H1 (cell line): ENCODE results near the gene NEURL4. TPM values are rescaled to one million over a fixed set of nuclear protein-coding genes. Genes with fewer than 3 reads are reported as not detected.
A peak's percentile ranks its signal among the peaks of the same experiment; 100 is the strongest.

Experiments used
- CTCF ChIA-PET: fragments of 300-600 bp; sonication (Branson Sonifier 250); formaldehyde crosslinking; loops from one replicate; lab custom pipeline; 2021; ENCODE audit not compliant: partially characterized antibody; lab: Charles Lee
- POLR2A ChIA-PET: fragments of 300-600 bp; sonication (Branson Sonifier 250); formaldehyde crosslinking; loops from one replicate; lab custom pipeline; 2021; ENCODE audit warnings: inconsistent platforms; ENCODE audit not compliant: partially characterized antibody; lab: Charles Lee
- DNase-seq, 2 experiments: peaks; one replicate each; pipeline versions ENCODE4 v3.0.0 to v3.0.0-alpha.2; 2010 to 2022; ENCODE audit warnings: low spot score in 2 of 2, low read depth in 1 of 2, mixed read lengths in 1 of 2
- FAIRE-seq: peaks from 2 replicates; lab custom pipeline; 2011; peaks lifted over from hg19 to GRCh38; lab: Jason Lieb, UNC
- H2AFZ ChIP-seq: 2 replicates; pipeline ENCODE4 v1.8.1; 2012; ENCODE audit warnings: low read length, inconsistent platforms
- H2AK5ac ChIP-seq: 2 replicates; pipeline ENCODE4 v1.6.1; 2013; ENCODE audit warnings: low read depth, low read length
- H2BK120ac ChIP-seq: replicated peaks from 2 replicates; pipeline ENCODE3; 2013; ENCODE audit warnings: low read depth, low read length, inconsistent platforms
- H2BK12ac ChIP-seq: 2 replicates; pipeline ENCODE4 v1.6.1; 2013; ENCODE audit warnings: low read depth, low read length
- H2BK15ac ChIP-seq: 2 replicates; pipeline ENCODE4 v1.6.1; 2013; ENCODE audit warnings: low read length
- H2BK20ac ChIP-seq: 2 replicates; pipeline ENCODE4 v1.6.1; 2013; ENCODE audit warnings: low read length
- H2BK5ac ChIP-seq: 2 replicates; pipeline ENCODE4 v1.6.1; 2013; ENCODE audit warnings: low read depth, low read length
- H3K14ac ChIP-seq: 2 replicates; pipeline ENCODE4 v1.6.1; 2013; ENCODE audit warnings: inconsistent platforms; ENCODE audit not compliant: insufficient read length
- H3K18ac ChIP-seq: 2 replicates; pipeline ENCODE4 v1.6.1; 2013; ENCODE audit warnings: low read length; ENCODE audit errors: extremely low read depth
- H3K23ac ChIP-seq: 2 replicates; pipeline ENCODE4 v1.6.1; 2013; ENCODE audit warnings: inconsistent platforms; ENCODE audit not compliant: insufficient read length
- H3K23me2 ChIP-seq: 2 replicates; pipeline ENCODE4 v1.6.1; 2013; ENCODE audit warnings: low read depth, low read length
- H3K27ac ChIP-seq: 2 replicates; pipeline ENCODE4 v1.6.1; 2011; ENCODE audit warnings: low read depth, low read length, inconsistent platforms
- H3K27me3 ChIP-seq, 4 experiments: replicated peaks in 1 of 4; 1 replicate in 1 of 4; 2 replicates in 3 of 4; pipeline versions ENCODE4 v1.6.1 to v1.8.1; 2011 to 2013; ENCODE audit warnings: low read length in 3 of 4, mild to moderate bottlenecking in 3 of 4, inconsistent platforms in 2 of 4, mixed read lengths in 2 of 4, moderate library complexity in 1 of 4; ENCODE audit not compliant: control insufficient read depth in 3 of 4, insufficient read depth in 3 of 4; ENCODE audit errors: extremely low read depth in 1 of 4
- H3K36me3 ChIP-seq, 4 experiments: 2 replicates each; pipeline versions ENCODE4 v1.6.1 to v1.8.1; 2011 to 2013; ENCODE audit warnings: mild to moderate bottlenecking in 4 of 4, low read length in 3 of 4, moderate library complexity in 2 of 4, control low read depth in 1 of 4, inconsistent platforms in 1 of 4; ENCODE audit not compliant: insufficient read depth in 4 of 4, control insufficient read depth in 2 of 4
- H3K4ac ChIP-seq: replicated peaks from 2 replicates; pipeline ENCODE3; 2013; ENCODE audit warnings: low read length, low read depth, mixed read lengths, inconsistent platforms; ENCODE audit not compliant: insufficient read length
- H3K4me1 ChIP-seq, 4 experiments: replicated peaks in 1 of 4; 1 replicate in 1 of 4; 2 replicates in 3 of 4; pipeline versions ENCODE4 v1.6.1 to v1.8.1; 2011 to 2013; ENCODE audit warnings: low read length in 3 of 4, inconsistent platforms in 2 of 4, mixed read lengths in 1 of 4; ENCODE audit not compliant: insufficient read depth in 4 of 4, control insufficient read depth in 3 of 4
- H3K4me2 ChIP-seq, 2 experiments: 2 replicates each; pipeline versions ENCODE4 v1.6.1 to v1.8.1; 2011 to 2013; ENCODE audit warnings: low read depth in 2 of 2, low read length in 2 of 2, control low read depth in 1 of 2, inconsistent platforms in 1 of 2, mild to moderate bottlenecking in 1 of 2; ENCODE audit not compliant: insufficient read depth in 1 of 2
- H3K4me3 ChIP-seq, 4 experiments: fragments of 200-600, 300-600 bp in 1 of 4; sonication (generic), shearing (Covaris generic), sonication (Bioruptor Twin) in 1 of 4; 2 replicates each; pipeline versions ENCODE4 v1.5.1 to v1.8.1; 2011 to 2016; ENCODE audit warnings: low read length in 4 of 4, low read depth in 3 of 4, control low read depth in 2 of 4, inconsistent platforms in 2 of 4, mild to moderate bottlenecking in 2 of 4, mixed read lengths in 1 of 4, moderate library complexity in 1 of 4; ENCODE audit not compliant: insufficient read depth in 2 of 4; ENCODE audit errors: extremely low read depth in 1 of 4
- H3K56ac ChIP-seq: replicated peaks from 2 replicates; pipeline ENCODE3; 2013; ENCODE audit warnings: low read depth, mild to moderate bottlenecking, mixed read lengths, low read length, inconsistent platforms; ENCODE audit not compliant: insufficient read length
- H3K79me1 ChIP-seq: 2 replicates; pipeline ENCODE4 v1.6.1; 2013; ENCODE audit warnings: low read depth, low read length, control low read depth
- H3K79me2 ChIP-seq, 2 experiments: 2 replicates each; pipeline versions ENCODE4 v1.6.1 to v1.8.1; 2012 to 2013; ENCODE audit warnings: low read length in 2 of 2, mild to moderate bottlenecking in 2 of 2, inconsistent platforms in 1 of 2; ENCODE audit not compliant: insufficient read depth in 2 of 2, control insufficient read depth in 1 of 2
- H3K9ac ChIP-seq, 4 experiments: replicated peaks in 1 of 4; 1 replicate in 1 of 4; 2 replicates in 3 of 4; pipeline versions ENCODE4 v1.6.1 to v1.8.1; 2011 to 2013; ENCODE audit warnings: low read depth in 3 of 4, low read length in 3 of 4, control low read depth in 2 of 4, mild to moderate bottlenecking in 2 of 4, moderate library complexity in 2 of 4, inconsistent platforms in 1 of 4; ENCODE audit errors: extremely low read depth in 1 of 4
- H3K9me3 ChIP-seq, 2 experiments: 2 replicates each; pipeline versions ENCODE4 v1.6.1 to v1.8.1; 2012 to 2013; ENCODE audit warnings: mild to moderate bottlenecking in 2 of 2, moderate library complexity in 2 of 2, control low read depth in 1 of 2, inconsistent platforms in 1 of 2, low read depth in 1 of 2, low read length in 1 of 2, mixed read lengths in 1 of 2; ENCODE audit not compliant: insufficient read depth in 2 of 2
- H4K20me1 ChIP-seq, 2 experiments: replicated peaks in 1 of 2; 2 replicates each; pipeline versions ENCODE3 to v1.8.1; 2011 to 2013; ENCODE audit warnings: inconsistent platforms in 2 of 2, low read length in 2 of 2, mild to moderate bottlenecking in 1 of 2; ENCODE audit not compliant: insufficient read depth in 2 of 2, control insufficient read depth in 1 of 2
- H4K5ac ChIP-seq: 2 replicates; pipeline ENCODE4 v1.6.1; 2013; ENCODE audit warnings: low read length, low read depth, mixed read lengths, inconsistent platforms; ENCODE audit not compliant: insufficient read length
- H4K8ac ChIP-seq: 2 replicates; pipeline ENCODE4 v1.8.0; 2013; ENCODE audit warnings: mild to moderate bottlenecking, moderate library complexity, low read length, inconsistent platforms; ENCODE audit not compliant: insufficient read depth; ENCODE audit errors: extremely low read depth
- H4K91ac ChIP-seq: replicated peaks from 2 replicates; pipeline ENCODE3; 2013; ENCODE audit warnings: low read length, mixed read lengths, inconsistent platforms; ENCODE audit not compliant: insufficient read length
- POLR2A ChIP-seq, 2 experiments: IDR thresholded peaks; 1 replicate in 1 of 2; 2 replicates in 1 of 2; pipeline ENCODE4 v1.6.1; 2011; ENCODE audit warnings: low read depth in 2 of 2, low read length in 2 of 2, mild to moderate bottlenecking in 2 of 2; ENCODE audit errors: control extremely low read depth in 1 of 2
- TEAD4 ChIP-seq: IDR thresholded peaks from 2 replicates; pipeline ENCODE4 v1.6.1; 2012; ENCODE audit warnings: low read depth, low read length, inconsistent platforms, mixed read lengths
- WGBS, 2 experiments: shearing (Covaris generic) in 1 of 2; methylation state at CpG; one replicate each; pipeline versions ENCODE4 v1.1.6 to v1.1.7; 2013 to 2015; ENCODE audit warnings: low lambda C conversion rate in 2 of 2, mixed read lengths in 2 of 2, inconsistent platforms in 1 of 2, low coverage in 1 of 2, missing lambda C conversion rate in 1 of 2; ENCODE audit not compliant: insufficient replicate concordance in 2 of 2, insufficient coverage in 1 of 2, insufficient read length in 1 of 2; ENCODE audit errors: extremely low coverage in 1 of 2, missing lambda C conversion rate in 1 of 2; 5-methylcytosine and 5-hydroxymethylcytosine counted together
- polyA plus RNA-seq, 7 experiments: library from polyadenylated mRNA; depleted of rRNA in 3 of 7; stranded (reverse) in 5 of 7; unstranded in 2 of 7; fragments of >200 nt in 5 of 7; fragments of 200-250 nt in 2 of 7; gene quantifications; 1 replicate in 5 of 7; 2 replicates in 1 of 7; 4 replicates in 1 of 7; pipeline versions ENCODE4 v1.2.1 to v1.2.3, GENCODE V29; 2011 to 2013; ENCODE audit warnings: missing spikeins in 2 of 7, mixed read lengths in 2 of 7
- total RNA-seq: library from RNA; stranded (reverse); fragmentation: NEBNext Ultra II Directional; extraction: Animal tissue kit (Norgen Biotek cat#: 25700); gene quantifications from 2 replicates; pipeline ENCODE4 v1.2.1, GENCODE V29; 2021

NEURL4 gene
- total and polyA plus RNA-seq, 2 of the 8 experiments (the other 6 are each of a cell fraction or from before 2014, with no cell fraction given), result 29.6 to 46.8 TPM

DNA sequence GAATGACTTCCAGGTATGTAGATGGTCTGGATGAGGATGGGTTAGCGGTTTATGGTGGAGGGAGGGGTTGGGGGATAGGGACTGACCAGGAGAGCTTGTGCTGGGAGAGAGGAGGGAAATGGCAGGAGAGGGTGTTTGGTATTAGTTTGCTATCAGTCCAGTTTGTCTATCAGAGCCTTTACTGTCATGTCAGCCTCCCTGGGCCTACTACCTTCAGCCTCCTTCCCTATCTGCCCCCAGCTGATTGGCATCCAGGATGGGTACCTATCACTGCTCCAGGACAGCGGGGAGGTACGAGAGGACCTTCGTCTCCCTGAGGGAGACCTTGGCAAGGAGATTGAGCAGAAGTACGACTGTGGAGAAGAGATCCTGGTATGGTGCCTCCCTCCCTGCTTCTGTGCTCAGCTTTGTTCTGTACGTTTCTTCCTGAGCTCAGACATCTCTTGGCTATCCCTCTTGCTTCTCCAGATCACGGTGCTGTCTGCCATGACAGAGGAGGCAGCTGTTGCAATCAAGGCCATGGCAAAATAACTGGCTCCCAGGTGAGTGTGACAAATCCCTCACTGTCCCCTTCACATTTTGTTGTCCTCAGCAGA lies 17.9 kb downstream of the NEURL4 start:
- no peak overlapping the region for H2AFZ ChIP-seq
- TF ChIP-seq TEAD4, result no peak
- peak in 1 of 2 experiments; percentile 33; a peak in 1 of 3 replicates for TF ChIP-seq POLR2A (IDR thresholded peaks at IDR 0.05; ENCODE audit: control extremely low read depth in 1 of 2, low read depth in 2 of 2, low read length in 2 of 2)
- H2BK12ac ChIP-seq, result no peak overlapping the region
- no peak overlapping the region for H3K14ac ChIP-seq
- no peak overlapping the region for H3K56ac ChIP-seq
- H3K4me3 ChIP-seq, result no peak overlapping the region
- H3K18ac ChIP-seq, result no peak overlapping the region
- H4K8ac ChIP-seq, result no peak overlapping the region
- peaks cover 12% of the 10 kb centered on the region for H3K79me1 ChIP-seq
- no peak overlapping the region for H2AK5ac ChIP-seq
- WGBS, 2 experiments, result 96 to 100% methylated on average over 1 to 7 of the region's 7 CpGs
- H3K27me3 ChIP-seq, result no peaks in the 10 kb centered on the region
- no peak overlapping the region for H2BK20ac ChIP-seq
- H2BK120ac ChIP-seq, result no peak overlapping the region
- H3K27ac ChIP-seq, result no peak overlapping the region
- peaks cover 0 to 19% (median 9%) of the 10 kb centered on the region in 4 experiments; a peak in 5 of 7 replicates for H3K4me1 ChIP-seq
- no peak overlapping the region for H4K5ac ChIP-seq
- H3K9ac ChIP-seq, result no peak overlapping the region; a peak in 1 of 7 replicates
- H4K20me1 ChIP-seq, result peaks cover 21 to 28% of the 10 kb centered on the region in 2 experiments
- ChIA-PET CTCF (interaction anchor here (0.9 to 4.5 kb wide), 7 partner anchors 15 to 250 kb away, joined by 3 to 22 read pairs (median 3); partner anchors contain the start of gene GABARAP), POLR2A (interaction anchor here (0.6 to 11.3 kb wide), 16 partner anchors 10 to 290 kb away, joined by 3 to 223 read pairs (median 6); partner anchors contain the start of genes ACADVL, ACAP1, CLDN7 and DLG4)
- H3K79me2 ChIP-seq, result peaks cover 17 to 43% of the 10 kb centered on the region in 2 experiments
- H3K4ac ChIP-seq, result no peak overlapping the region
- H3K23me2 ChIP-seq, result peaks cover 10% of the 10 kb centered on the region
- H3K36me3 ChIP-seq, result peaks cover 27 to 46% (median 36%) of the 10 kb centered on the region in 4 experiments
- no peak overlapping the region for H4K91ac ChIP-seq
- H2BK15ac ChIP-seq, result no peak overlapping the region
- no peak overlapping the region for H3K23ac ChIP-seq
- H3K4me2 ChIP-seq, result no peak overlapping the region
- FAIRE-seq, result no peak
- no peak for DNase-seq
- no peak overlapping the region for H2BK5ac ChIP-seq
- no peaks in the 10 kb centered on the region for H3K9me3 ChIP-seq
